Spleen (tissue), 11 donors: ENCODE measurements around the gene NELFE. TPM values are rescaled to one million over a fixed set of nuclear protein-coding genes. Genes with fewer than 3 reads are reported as not detected.
A peak's percentile ranks its signal among the peaks of the same experiment; 100 is the strongest.

ENCODE experiments used
- DNase-seq: peaks from one replicate; pipeline ENCODE4 v3.0.0-alpha.2; 2020
- H3K27ac ChIP-seq, 8 donors: fragments of 200-600 bp; sonication (generic) in 7 of 8; 1 replicate in 4 of 8; 2 replicates in 4 of 8; pipeline versions ENCODE4 v1.5.0 to v1.8.0; 2016 to 2021; ENCODE audit warnings: inconsistent platforms in 4 of 8, mild to moderate bottlenecking in 4 of 8, moderate library complexity in 1 of 8
- H3K27me3 ChIP-seq, 7 donors: fragments of 200-600 bp; sonication (generic) in 6 of 7; replicated peaks in 1 of 7; 1 replicate in 4 of 7; 2 replicates in 3 of 7; pipeline versions ENCODE4 v1.5.0 to v1.8.0; 2016 to 2021; ENCODE audit warnings: inconsistent platforms in 3 of 7, mild to moderate bottlenecking in 1 of 7
- H3K36me3 ChIP-seq, 6 donors: fragments of 200-600 bp; sonication (generic) in 5 of 6; 1 replicate in 4 of 6; 2 replicates in 2 of 6; pipeline versions ENCODE4 v1.5.0 to v1.8.0; 2016 to 2021; ENCODE audit warnings: inconsistent platforms in 2 of 6
- H3K4me1 ChIP-seq, 6 donors: fragments of 200-600 bp; sonication (generic) in 5 of 6; 1 replicate in 3 of 6; 2 replicates in 3 of 6; pipeline versions ENCODE4 v1.5.0 to v1.8.0; 2016 to 2021; ENCODE audit warnings: inconsistent platforms in 3 of 6
- H3K4me3 ChIP-seq, 8 donors: fragments of 200-600 bp; sonication (generic) in 7 of 8; 1 replicate in 4 of 8; 2 replicates in 4 of 8; pipeline versions ENCODE4 v1.5.0 to v1.8.0; 2016 to 2021; ENCODE audit warnings: inconsistent platforms in 4 of 8, mild to moderate bottlenecking in 4 of 8, moderate library complexity in 2 of 8
- H3K9me3 ChIP-seq, 8 donors: fragments of 200-600 bp; sonication (generic) in 7 of 8; 1 replicate in 4 of 8; 2 replicates in 4 of 8; pipeline versions ENCODE4 v1.5.0 to v1.8.0; 2016 to 2021; ENCODE audit warnings: inconsistent platforms in 4 of 8
- CTCF ChIP-seq, 11 experiments: fragments of 200-600 bp in 7 of 11; fragments of 450-650 bp in 4 of 11; sonication (generic) in 4 of 11; IDR thresholded peaks in 8 of 11; conservative IDR thresholded peaks in 3 of 11; 1 replicate in 7 of 11; 2 replicates in 4 of 11; pipeline versions ENCODE4 v1.4.0 to v1.8.0; 2016 to 2021; ENCODE audit warnings: antibody characterized with exemption in 11 of 11, inconsistent platforms in 4 of 11, mild to moderate bottlenecking in 1 of 11
- POLR2A ChIP-seq, 3 donors: fragments of 450-650 bp; IDR thresholded peaks; one replicate each; pipeline ENCODE4 v1.5.1; 2017; ENCODE audit warnings: antibody characterized with exemption in 3 of 3, mild to moderate bottlenecking in 1 of 3
- POLR2AphosphoS5 ChIP-seq, 3 donors: sonication (generic); formaldehyde crosslinking; IDR thresholded peaks; one replicate each; pipeline ENCODE4 v1.5.1; 2017; ENCODE audit warnings: antibody characterized with exemption in 3 of 3
- WGBS, 5 donors: extraction: QIAGEN DNeasy Blood & Tissue Kit in 3 of 5; methylation state at CpG; one replicate each; pipeline versions ENCODE4 v1.1.5 to v1.1.7; 2013 to 2018; 5-methylcytosine and 5-hydroxymethylcytosine counted together
- intact Hi-C: fragments of 100-400 bp; cut with DNase I; formaldehyde crosslinking; loops from one replicate; pipeline ENCODE4 v1.15.0; 2023; ENCODE audit warnings: low total_unique reads
- polyA plus RNA-seq, 3 donors: library from polyadenylated mRNA; stranded (reverse); fragments of 200-250 nt; gene quantifications; one replicate each; pipeline ENCODE4 v1.2.1, GENCODE V29; 2013
- total RNA-seq, 7 donors: library from RNA; depleted of rRNA in 3 of 7; stranded (reverse); fragments of >200 nt in 3 of 7; fragmentation: NEBNext Ultra II Directional in 4 of 7; extraction: Animal tissue kit (Norgen Biotek cat#: 25700) in 4 of 7; gene quantifications; one replicate each; pipeline versions ENCODE4 v1.1.0 to v1.2.1, GENCODE V29; 2016 to 2021
- donor health status: healthy with polysubstance abuse.
- donor health status: DM: no; HTN: no; CAD: no; lungs with moderate emphysema.
- donor health status: DM: no; HTN: no; CAD: no.
- donor health status: Bipolar disorder and iron deficiency.
- donor health status: healthy.
- donor health status: DM: no; HTN: no; CAD: no.
- donor health status: DM: yes; HTN: yes; CAD: no.

Gene NELFE
- total and polyA plus RNA-seq, 10 donors, result 35.0 to 50.7 (median 45.0) TPM

GRCh38 chr6:31956796-31957195, 2.0 kb downstream of the NELFE start:
- 63 to 100% (median 95%) methylated on average over 3 of the region's 3 CpGs for WGBS, 5 donors
- peaks cover 4 to 77% (median 68%) of the 10 kb centered on the region in 6 donors for H3K36me3 ChIP-seq
- DNase-seq, result no peak
- no peak overlapping the region for H3K4me3 ChIP-seq
- TF ChIP-seq CTCF (IDR thresholded peaks at IDR 0.05 in 8 of 11, conservative IDR thresholded peaks at IDR 0.05 in 3 of 11), result no peak
- no peak for TF ChIP-seq POLR2AphosphoS5 (IDR thresholded peaks at IDR 0.05)
- no peak for TF ChIP-seq POLR2A (IDR thresholded peaks at IDR 0.05)
- H3K27ac ChIP-seq, result no peak overlapping the region
- intact Hi-C loops, result no loop called here
- H3K9me3 ChIP-seq, result no peaks in the 10 kb centered on the region
- peaks cover 19 to 54% (median 28%) of the 10 kb centered on the region in 6 donors for H3K4me1 ChIP-seq
- H3K27me3 ChIP-seq, result no peaks in the 10 kb centered on the region

GRCh38 chr6:31954511-31954910, 4.3 kb downstream of the NELFE start:
- no peak for TF ChIP-seq POLR2A (IDR thresholded peaks at IDR 0.05)
- no peak for TF ChIP-seq CTCF (IDR thresholded peaks at IDR 0.05 in 8 of 11, conservative IDR thresholded peaks at IDR 0.05 in 3 of 11)
- TF ChIP-seq POLR2AphosphoS5 (IDR thresholded peaks at IDR 0.05), result peak in 1 of 3 donors; percentile 36
- 97 to 98% (median 98%) methylated on average over 28 of the region's 28 CpGs for WGBS, 5 donors
- H3K27me3 ChIP-seq, result no peaks in the 10 kb centered on the region
- no peak for DNase-seq
- no peaks in the 10 kb centered on the region for H3K9me3 ChIP-seq
- intact Hi-C loops, result no loop called here
- H3K4me3 ChIP-seq, result no peak overlapping the region
- H3K4me1 ChIP-seq, result peaks cover 13 to 32% (median 17%) of the 10 kb centered on the region in 6 donors
- peaks cover 4 to 78% (median 63%) of the 10 kb centered on the region in 6 donors for H3K36me3 ChIP-seq
- no peak overlapping the region for H3K27ac ChIP-seq

GRCh38 chr6:31952890-31953289, 5.9 kb downstream of the NELFE start:
- TF ChIP-seq POLR2AphosphoS5 (IDR thresholded peaks at IDR 0.05), result no peak
- TF ChIP-seq CTCF (IDR thresholded peaks at IDR 0.05 in 8 of 11, conservative IDR thresholded peaks at IDR 0.05 in 3 of 11), result no peak
- no peak for TF ChIP-seq POLR2A (IDR thresholded peaks at IDR 0.05)
- no peaks in the 10 kb centered on the region for H3K27me3 ChIP-seq
- no peak for DNase-seq
- H3K4me1 ChIP-seq, result peaks cover 5 to 20% (median 8%) of the 10 kb centered on the region in 6 donors
- peak overlapping the region in 4 of 8 donors; percentile 5 to 32 (median 26) for H3K27ac ChIP-seq
- no peaks in the 10 kb centered on the region for H3K9me3 ChIP-seq
- H3K36me3 ChIP-seq, result peaks cover 4 to 79% (median 63%) of the 10 kb centered on the region in 6 donors
- no peak overlapping the region for H3K4me3 ChIP-seq
- intact Hi-C loops, result no loop called here
- 75 to 89% (median 84%) methylated on average over 5 of the region's 5 CpGs for WGBS, 5 donors

GRCh38 chr6:31952140-31952805, 6.5 kb downstream of the NELFE start:
- intact Hi-C loops, result no loop called here
- 49 to 70% (median 64%) methylated on average over 4 to 5 of the region's 5 CpGs for WGBS, 5 donors
- peaks cover 4 to 83% (median 63%) of the 10 kb centered on the region in 6 donors for H3K36me3 ChIP-seq
- H3K9me3 ChIP-seq, result no peaks in the 10 kb centered on the region
- no peak overlapping the region for H3K4me3 ChIP-seq
- H3K27ac ChIP-seq, result peak overlapping the region in 4 of 8 donors; percentile 5 to 32 (median 26)
- no peak for DNase-seq
- H3K27me3 ChIP-seq, result no peaks in the 10 kb centered on the region
- TF ChIP-seq POLR2AphosphoS5 (IDR thresholded peaks at IDR 0.05) (peak in 2 of 3 donors; percentile 43 to 52), CTCF (IDR thresholded peaks at IDR 0.05 in 8 of 11, conservative IDR thresholded peaks at IDR 0.05 in 3 of 11) (peak; percentile 11 to 80 (median 68)), POLR2A (IDR thresholded peaks at IDR 0.05) (no peak)
- peaks cover 0 to 14% (median 2%) of the 10 kb centered on the region in 6 donors for H3K4me1 ChIP-seq
